Measurements from ENCODE around the gene SYTL3.
A peak's percentile ranks its signal among the peaks of the same experiment; 100 is the strongest.
"Not testable (repeated sequence)": the region's sequence is repeated elsewhere in the genome, so short reads cannot be mapped to it uniquely, and the experiment has no call there.

SYTL3 gene

GRCh38 chr6:158642097-158642601 lies 7.7 kb upstream of the SYTL3 start:
- DNase-seq, result peak; percentile 92

- no peak for DNase-seq
Measured at GRCh38 chr6:158643836-158644230, 6.0 kb upstream of the SYTL3 start.

- peak; percentile 84 for DNase-seq
Measured at GRCh38 chr6:158644231-158645063, 5.4 kb upstream of the SYTL3 start, which contains the start of gene DYNLT1. Gene DYNLT1 (minus strand): TSS chr6:158644743. CDS start chr6:158644708, 35 bp downstream.

GRCh38 chr6:158645064-158646022 lies 4.5 kb upstream of the SYTL3 start:
- DNase-seq, result no peak

- no peak for DNase-seq
Measured at GRCh38 chr6:158646023-158646910, 3.6 kb upstream of the SYTL3 start.

GRCh38 chr6:158647501-158647900 lies 2.4 kb upstream of the SYTL3 start:
- no peak for DNase-seq

GRCh38 chr6:158648682-158649131 lies 1.1 kb upstream of the SYTL3 start:
- peak; percentile 97 for DNase-seq

GRCh38 chr6:158651981-158652737 lies 2.3 kb downstream of the SYTL3 start:
- not testable (repeated sequence) for DNase-seq

GRCh38 chr6:158653577-158654354 lies 3.9 kb downstream of the SYTL3 start:
- no peak for DNase-seq

GRCh38 chr6:158654498-158654897 lies 4.6 kb downstream of the SYTL3 start:
- DNase-seq, result peak; percentile 94

GRCh38 chr6:158654960-158655489 lies 5.2 kb downstream of the SYTL3 start:
- peak; percentile 94 for DNase-seq

- DNase-seq, result no peak
Measured at GRCh38 chr6:158655569-158656450, 6.0 kb downstream of the SYTL3 start.

- DNase-seq, result peak; percentile 80
Measured at GRCh38 chr6:158656986-158657385, 7.1 kb downstream of the SYTL3 start.

- no peak for DNase-seq
Measured at GRCh38 chr6:158660333-158660754, 10.5 kb downstream of the SYTL3 start.

GRCh38 chr6:158661156-158661685 lies 11.4 kb downstream of the SYTL3 start:
- no peak for DNase-seq

GRCh38 chr6:158662607-158662953 lies 12.7 kb downstream of the SYTL3 start:
- DNase-seq, result no peak

GRCh38 chr6:158662954-158663624 lies 13.2 kb downstream of the SYTL3 start:
- no peak for DNase-seq

- no peak for DNase-seq
Measured at GRCh38 chr6:158663625-158664165, 13.8 kb downstream of the SYTL3 start.
